HAP-1 (cell line): ENCODE data around the gene FSTL4.

Experiments used
- DNase-seq, 2 experiments: peaks; one replicate each; pipeline ENCODE4 v3.0.0-alpha.2; 2016 to 2020; ENCODE audit warnings: low spot score in 2 of 2
- H3K27me3 ChIP-seq: fragments of 250-450 bp; sonication (Bioruptor Pico); 2 replicates; pipeline ENCODE4 v1.5.1; 2020; ENCODE audit warnings: low read depth, mild to moderate bottlenecking, moderate library complexity
- H3K36me3 ChIP-seq: fragments of 250-450 bp; sonication (Bioruptor Pico); replicated peaks from 2 replicates; pipeline ENCODE4 v1.5.1; 2020; ENCODE audit warnings: mild to moderate bottlenecking
- H3K4me1 ChIP-seq: fragments of 250-450 bp; sonication (Bioruptor Pico); 2 replicates; pipeline ENCODE4 v1.5.1; 2020; ENCODE audit warnings: mild to moderate bottlenecking
- H3K4me3 ChIP-seq: fragments of 250-450 bp; sonication (Bioruptor Pico); 2 replicates; pipeline ENCODE4 v1.5.1; 2020; ENCODE audit warnings: mild to moderate bottlenecking, moderate library complexity
- H3K9me3 ChIP-seq: fragments of 250-450 bp; sonication (Bioruptor Pico); 2 replicates; pipeline ENCODE4 v1.5.1; 2020; ENCODE audit warnings: mild to moderate bottlenecking, moderate library complexity
- in situ Hi-C: fragments of 300-500 bp; cut with MboI; formaldehyde crosslinking; loops from 3 replicates; pipeline ENCODE4 v1.14.3; 2020; ENCODE audit warnings: low sequenced_read_pairs, inconsistent platforms, mixed read lengths

The FSTL4 gene

DNA sequence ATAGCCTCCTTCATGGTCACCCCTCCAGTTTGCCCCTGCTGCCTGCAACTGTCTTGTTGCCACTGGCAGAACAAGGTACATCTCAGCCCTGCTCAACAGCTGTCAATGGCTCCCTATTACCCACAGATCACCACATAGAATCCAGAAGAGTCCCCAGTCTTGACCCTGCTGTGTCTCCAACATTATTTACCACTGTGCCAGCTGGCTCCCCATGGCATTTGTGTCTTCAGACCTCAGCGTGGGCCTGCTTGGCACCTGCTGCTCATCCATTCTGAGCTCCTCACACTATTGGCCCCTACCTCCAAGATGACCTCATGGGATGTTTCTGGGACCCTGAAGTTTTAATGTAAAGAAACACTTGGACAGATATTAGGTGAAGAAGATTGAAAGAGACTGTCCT, 358.7 kb downstream of the FSTL4 start:
- in situ Hi-C loops, result no loop called here
- Histone ChIP-seq H3K27me3 (no peaks in the 10 kb centered on the region), H3K4me3 (no peak overlapping the region), H3K36me3 (no peaks in the 10 kb centered on the region), H3K4me1 (no peaks in the 10 kb centered on the region), H3K9me3 (no peaks in the 10 kb centered on the region)
- no peak for DNase-seq

DNA sequence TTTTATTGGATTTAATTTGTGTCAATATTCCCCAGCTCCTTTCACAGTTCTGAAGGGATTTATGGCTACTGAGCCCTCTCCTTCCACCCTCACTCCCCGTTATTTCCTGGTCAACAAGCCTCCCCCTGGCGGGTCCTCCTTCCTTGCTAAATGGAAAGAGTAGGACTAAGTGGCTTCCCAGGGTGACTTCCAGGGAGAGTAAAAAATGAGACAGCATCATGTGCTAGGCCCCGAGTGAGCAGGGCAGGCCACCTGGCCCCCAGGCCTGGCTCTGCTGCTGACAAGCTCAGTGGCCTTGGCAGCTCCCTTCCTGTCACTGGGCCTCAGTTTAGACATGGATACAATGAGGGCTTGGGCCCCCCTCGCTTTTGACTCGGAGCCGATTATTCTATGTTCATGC, 359.3 kb downstream of the FSTL4 start:
- H3K4me1 ChIP-seq, result no peaks in the 10 kb centered on the region
- no peak overlapping the region for H3K4me3 ChIP-seq
- in situ Hi-C loops, result no loop called here

DNA sequence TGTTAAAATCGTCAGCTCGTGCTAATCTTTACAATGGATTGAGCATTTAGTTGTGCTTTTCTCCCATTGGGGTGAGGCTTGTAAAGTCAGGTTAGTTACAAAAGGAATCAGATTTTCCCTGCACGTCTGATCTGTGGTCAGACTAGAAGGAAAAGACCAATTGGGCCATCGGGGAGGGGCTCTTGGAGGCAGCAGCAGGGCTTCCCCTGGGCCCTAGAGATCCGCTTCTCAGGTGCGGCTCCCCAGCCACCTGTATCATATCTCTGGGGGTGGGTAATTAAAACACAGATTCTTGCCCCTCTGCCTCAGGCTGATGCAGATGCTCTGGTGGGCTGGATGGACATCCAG, 360.2 kb downstream of the FSTL4 start:
- in situ Hi-C loops, result no loop called here
- no peak for DNase-seq
- no peaks in the 10 kb centered on the region for H3K9me3 ChIP-seq
- no peaks in the 10 kb centered on the region for H3K4me1 ChIP-seq
- no peak overlapping the region for H3K4me3 ChIP-seq
- H3K27me3 ChIP-seq, result no peaks in the 10 kb centered on the region
- no peaks in the 10 kb centered on the region for H3K36me3 ChIP-seq

More for the DNA sequence above, 359.3 kb downstream of the FSTL4 start:
- Histone ChIP-seq H3K9me3 (no peaks in the 10 kb centered on the region), H3K27me3 (no peaks in the 10 kb centered on the region), H3K36me3 (no peaks in the 10 kb centered on the region)
- no peak for DNase-seq

DNA sequence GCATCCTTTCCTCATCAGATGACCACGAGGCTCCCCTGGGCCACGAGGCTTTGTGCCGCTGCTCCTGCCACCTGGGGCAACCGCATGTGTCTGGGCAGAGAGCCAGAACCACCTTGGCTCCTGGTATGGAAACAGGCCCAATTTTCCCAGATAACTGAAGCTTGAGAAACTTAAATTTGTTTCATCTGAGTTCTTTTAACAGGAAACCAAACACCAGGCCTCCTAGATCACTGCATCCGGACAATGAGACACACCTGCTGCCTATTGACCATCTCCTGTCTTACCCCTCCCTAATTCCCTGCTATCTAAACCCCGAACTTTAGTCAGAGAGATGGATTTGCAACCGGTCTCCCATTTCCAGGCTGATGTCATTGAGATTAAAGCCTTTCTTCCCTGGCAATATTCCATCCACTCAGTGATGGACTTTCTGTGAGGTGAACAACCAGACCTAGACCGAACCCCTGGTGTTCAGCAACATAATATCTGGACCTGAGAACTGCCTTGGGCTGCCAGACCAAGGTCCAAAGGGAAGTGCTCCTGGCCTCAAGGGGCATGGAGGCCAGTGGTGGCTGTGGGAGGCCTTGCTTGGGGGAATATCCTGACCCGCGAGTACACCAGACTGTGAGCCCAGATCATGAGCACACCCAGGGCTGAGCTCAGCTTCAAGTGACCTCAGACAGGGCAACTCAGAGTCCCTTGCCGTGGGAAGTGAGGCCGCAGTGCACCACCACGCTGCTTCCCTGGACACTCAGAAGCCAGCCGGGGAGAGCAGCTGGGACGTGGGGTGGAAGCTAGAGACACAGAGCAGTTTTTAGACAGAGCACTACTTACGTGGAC, 360.8 kb downstream of the FSTL4 start:
- Histone ChIP-seq H3K9me3 (no peaks in the 10 kb centered on the region), H3K36me3 (no peaks in the 10 kb centered on the region), H3K4me3 (no peak overlapping the region), H3K27me3 (no peaks in the 10 kb centered on the region), H3K4me1 (no peaks in the 10 kb centered on the region)
- in situ Hi-C loops, result no loop called here
- no peak for DNase-seq

DNA sequence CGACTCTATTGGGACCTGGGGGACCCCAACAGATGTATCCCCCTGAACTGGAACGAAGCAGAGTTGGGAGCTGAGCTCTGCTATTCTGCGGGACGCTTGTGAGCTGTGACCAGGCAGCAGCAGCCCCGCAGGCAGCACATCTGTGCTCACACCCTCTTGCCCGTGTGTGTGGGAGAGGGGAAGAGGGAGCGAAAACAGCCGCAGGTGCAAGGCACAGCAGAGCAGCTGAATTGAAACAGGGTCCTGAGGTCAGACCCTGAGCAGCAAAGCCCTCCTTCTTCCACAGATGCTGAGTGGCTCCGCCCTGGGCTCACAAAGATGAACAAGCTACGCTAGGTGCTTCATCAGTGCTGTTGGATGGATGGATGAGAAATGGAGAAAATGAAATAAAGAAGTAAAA, 361.8 kb downstream of the FSTL4 start:
- no peaks in the 10 kb centered on the region for H3K4me1 ChIP-seq
- DNase-seq, result no peak
- H3K36me3 ChIP-seq, result no peaks in the 10 kb centered on the region
- no peak overlapping the region for H3K4me3 ChIP-seq
- H3K9me3 ChIP-seq, result no peaks in the 10 kb centered on the region
- in situ Hi-C loops, result no loop called here
- no peaks in the 10 kb centered on the region for H3K27me3 ChIP-seq

DNA sequence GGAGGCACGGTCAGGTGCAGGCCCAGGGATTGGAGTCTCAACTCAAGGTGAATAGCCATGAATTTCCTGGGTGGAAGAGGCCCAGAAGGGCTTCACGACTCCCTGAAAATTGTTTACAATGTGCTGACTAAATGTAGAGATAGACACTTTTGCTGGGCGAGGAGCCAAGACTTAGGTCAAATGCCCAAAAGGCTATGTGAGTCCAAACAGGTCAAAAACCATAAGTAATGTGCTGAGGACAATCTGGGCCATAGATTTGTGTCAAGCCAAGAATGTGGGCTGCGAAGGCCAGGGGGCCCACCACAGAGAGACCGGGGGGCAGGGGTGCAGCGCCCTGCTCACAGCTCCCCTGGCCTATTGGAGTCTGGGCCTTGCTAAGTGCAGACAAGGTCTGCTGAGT, 362.7 kb downstream of the FSTL4 start:
- in situ Hi-C loops, result no loop called here
- no peak for DNase-seq
- no peaks in the 10 kb centered on the region for H3K9me3 ChIP-seq

DNA sequence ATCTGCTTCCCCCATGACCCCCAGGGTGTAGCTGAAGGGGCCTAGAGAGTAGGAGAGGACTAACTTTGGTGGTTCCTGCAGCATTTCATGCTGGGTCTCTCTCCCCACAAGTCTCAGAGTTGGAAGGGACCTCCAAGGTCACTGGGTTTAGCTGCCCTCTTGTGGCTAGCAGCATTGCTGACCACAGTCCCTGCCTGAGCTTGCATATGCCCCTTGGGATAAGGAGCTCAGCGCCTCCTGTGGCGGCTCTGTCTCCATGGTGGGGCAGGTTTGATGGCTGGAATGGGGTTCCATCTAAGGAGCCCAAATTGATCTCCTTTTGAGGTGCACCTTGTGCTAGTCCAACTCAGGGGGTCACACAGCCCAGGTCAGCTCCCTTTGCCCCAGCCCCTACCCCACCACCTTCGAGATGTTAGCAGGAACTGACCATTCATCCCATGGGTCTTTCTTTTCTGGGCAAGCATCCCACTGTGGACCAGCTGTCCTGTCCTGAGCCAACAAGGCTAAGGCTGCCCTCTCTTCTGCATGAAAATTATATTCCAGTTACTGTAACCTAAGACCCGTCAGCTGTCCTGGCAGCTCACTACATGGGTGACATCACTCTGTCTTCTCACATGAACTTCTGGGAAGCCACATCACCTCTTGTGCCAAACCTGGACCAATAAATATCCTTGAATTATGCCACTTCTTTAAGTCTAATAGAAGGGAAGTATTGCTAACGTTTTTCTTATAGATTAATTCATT, 364.3 kb downstream of the FSTL4 start:
- Histone ChIP-seq H3K36me3 (no peaks in the 10 kb centered on the region), H3K9me3 (no peaks in the 10 kb centered on the region), H3K4me1 (no peaks in the 10 kb centered on the region), H3K27me3 (no peaks in the 10 kb centered on the region), H3K4me3 (no peak overlapping the region)
- in situ Hi-C loops, result no loop called here
- DNase-seq, result peak in 1 of 2 experiments; percentile 38

More for the DNA sequence above, 362.7 kb downstream of the FSTL4 start:
- Histone ChIP-seq H3K36me3 (no peaks in the 10 kb centered on the region), H3K4me3 (no peak overlapping the region), H3K4me1 (no peaks in the 10 kb centered on the region), H3K27me3 (no peaks in the 10 kb centered on the region)

DNA sequence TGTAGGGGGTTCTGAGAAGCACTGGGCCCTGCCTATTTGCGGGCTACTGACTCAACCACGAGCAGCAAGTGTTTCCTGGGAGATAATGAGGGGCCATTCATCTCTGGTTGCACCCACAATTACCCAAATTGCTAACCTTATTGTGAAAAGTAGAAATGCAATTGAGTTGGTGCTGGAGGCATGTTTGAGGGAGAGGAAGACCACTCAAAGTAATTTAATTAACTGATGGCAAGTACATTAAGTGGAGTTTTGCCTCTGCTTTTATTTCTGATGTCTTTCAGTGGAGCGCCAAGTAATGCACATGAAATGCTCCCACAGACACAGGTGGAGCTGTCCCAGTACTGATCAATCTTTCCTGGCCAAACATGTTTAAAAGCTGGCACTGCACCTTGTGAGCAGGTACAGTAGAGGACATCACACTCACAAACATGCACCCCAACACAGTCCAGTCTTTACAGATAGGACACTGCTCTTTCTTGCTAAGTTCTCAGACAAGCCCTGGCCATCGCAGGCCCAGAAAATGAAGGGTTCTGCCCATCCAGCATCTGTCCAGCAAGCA, 365.1 kb downstream of the FSTL4 start:
- no peak for DNase-seq
- no peaks in the 10 kb centered on the region for H3K27me3 ChIP-seq
- in situ Hi-C loops, result no loop called here
- no peaks in the 10 kb centered on the region for H3K9me3 ChIP-seq
- H3K36me3 ChIP-seq, result no peaks in the 10 kb centered on the region
- no peaks in the 10 kb centered on the region for H3K4me1 ChIP-seq
- H3K4me3 ChIP-seq, result no peak overlapping the region

DNA sequence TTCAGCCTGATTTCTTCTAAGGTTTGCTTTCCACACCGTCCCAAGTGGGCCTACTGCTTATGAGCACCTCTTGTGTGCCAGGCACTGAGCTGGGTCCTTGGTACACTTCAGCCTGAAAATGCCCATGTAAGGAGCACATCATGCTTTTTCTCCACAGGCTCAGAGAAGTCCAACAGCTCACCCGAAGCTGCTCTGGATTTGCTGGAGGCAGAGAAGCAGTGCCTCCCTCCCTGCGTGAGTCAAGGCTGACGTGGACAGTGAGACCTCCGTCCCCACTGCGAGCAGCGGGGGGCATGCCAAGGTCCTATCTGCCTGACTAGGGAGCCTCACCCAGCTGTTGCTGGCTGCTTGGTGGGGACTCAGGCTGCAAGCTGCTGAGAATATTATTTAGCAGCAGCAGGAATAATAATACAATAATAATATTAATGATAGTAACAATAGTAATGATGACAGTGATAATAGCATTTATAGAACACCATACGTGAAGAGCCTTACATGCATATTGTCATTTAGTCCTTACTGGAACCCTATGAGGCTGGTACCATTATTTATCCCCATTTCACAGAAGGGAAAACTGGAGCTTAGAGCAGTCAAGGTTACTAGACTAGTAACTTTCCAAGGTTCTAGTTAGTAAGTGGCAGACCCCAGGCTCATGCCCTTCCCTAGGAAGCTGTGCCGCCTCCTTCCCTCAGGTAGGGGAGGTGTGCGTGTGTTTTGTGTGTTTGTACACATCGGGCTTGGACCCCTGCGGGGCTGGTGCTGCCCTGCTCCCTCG, 365.8 kb downstream of the FSTL4 start:
- H3K27me3 ChIP-seq, result no peaks in the 10 kb centered on the region
- no peaks in the 10 kb centered on the region for H3K9me3 ChIP-seq
- in situ Hi-C loops, result no loop called here
- DNase-seq, result no peak
- H3K4me1 ChIP-seq, result no peaks in the 10 kb centered on the region
- H3K36me3 ChIP-seq, result no peaks in the 10 kb centered on the region
- no peak overlapping the region for H3K4me3 ChIP-seq

DNA sequence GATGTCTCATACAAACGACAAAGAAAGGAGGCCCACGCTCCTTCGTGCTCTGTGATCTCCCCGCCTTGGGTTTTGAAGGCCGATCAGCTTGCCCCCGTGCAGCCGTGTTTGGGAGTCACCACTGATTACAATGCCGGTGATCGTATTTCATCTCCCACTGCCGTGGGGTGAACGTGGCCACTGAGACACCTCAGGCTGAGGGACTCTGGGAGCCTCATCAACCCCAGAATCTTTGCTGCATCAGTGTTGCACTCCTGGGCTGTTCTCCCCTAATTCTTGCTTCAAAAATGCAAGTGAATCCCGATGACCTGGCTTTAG, 366.3 kb downstream of the FSTL4 start:
- no peak for DNase-seq
- no peaks in the 10 kb centered on the region for H3K27me3 ChIP-seq
- in situ Hi-C loops, result no loop called here
- no peaks in the 10 kb centered on the region for H3K4me1 ChIP-seq
- no peaks in the 10 kb centered on the region for H3K9me3 ChIP-seq
- H3K4me3 ChIP-seq, result no peak overlapping the region
- no peaks in the 10 kb centered on the region for H3K36me3 ChIP-seq

DNA sequence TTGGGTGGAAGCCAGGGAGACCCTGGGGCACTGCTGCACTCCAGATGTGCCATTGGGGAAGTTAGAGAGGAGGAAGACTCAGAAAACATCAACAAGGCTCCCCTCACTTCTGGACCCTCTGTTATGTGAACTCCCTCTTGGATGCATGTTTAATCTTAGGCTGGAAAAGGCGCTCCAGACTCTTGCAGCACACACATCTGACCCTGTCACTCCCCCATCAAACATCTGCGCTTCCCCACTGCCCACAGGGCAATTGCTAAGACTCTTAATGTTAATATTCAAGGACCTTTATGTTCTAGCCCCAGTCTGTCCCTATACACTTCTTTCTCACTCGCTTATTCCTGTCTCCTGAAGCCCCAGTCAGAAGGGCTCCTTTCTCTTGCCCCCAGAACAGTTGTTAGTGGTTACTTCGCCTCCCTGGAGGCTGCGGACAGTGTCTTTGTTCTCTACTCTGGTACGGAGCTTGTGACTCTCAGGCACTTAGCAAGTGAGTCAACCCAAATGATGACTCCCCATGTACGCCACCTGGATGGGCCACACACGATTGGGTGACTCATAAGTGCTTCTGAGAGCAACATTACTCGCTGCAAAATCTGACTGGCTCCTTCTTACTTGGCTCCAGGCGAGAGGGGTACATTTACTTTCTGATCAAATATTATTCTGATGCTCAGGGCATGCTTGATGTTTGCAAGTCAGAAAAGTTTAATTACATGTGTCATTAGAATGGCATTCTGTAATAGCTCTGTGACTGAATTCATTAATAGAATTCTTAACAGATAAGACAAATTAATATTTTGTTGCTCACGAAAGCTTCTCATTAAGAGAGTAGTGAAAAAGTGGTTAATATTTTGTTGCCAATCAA, 366.9 kb downstream of the FSTL4 start:
- no peak overlapping the region for H3K4me3 ChIP-seq
- no peak for DNase-seq
- in situ Hi-C loops, result no loop called here

DNA sequence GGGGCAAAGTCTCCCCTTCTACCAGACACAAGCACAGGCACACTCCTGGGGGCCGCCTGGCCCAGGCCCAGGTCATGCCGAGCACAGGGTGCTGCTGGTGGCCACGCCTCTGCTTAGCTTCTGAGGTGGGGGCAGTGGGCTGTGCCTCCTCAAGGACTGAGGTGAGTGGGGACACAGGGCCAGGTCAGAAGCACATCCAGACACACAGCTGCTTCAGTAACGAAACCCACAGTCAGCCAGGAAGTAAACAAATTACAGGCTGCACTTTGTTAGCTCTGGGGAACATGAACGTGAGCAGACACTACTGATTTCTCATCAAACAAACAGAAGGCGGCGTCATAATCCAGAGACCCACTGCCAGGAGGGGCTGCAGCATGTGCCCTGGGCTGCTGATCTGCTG, 368.1 kb downstream of the FSTL4 start:
- H3K27me3 ChIP-seq, result no peaks in the 10 kb centered on the region
- no peak overlapping the region for H3K4me3 ChIP-seq
- no peaks in the 10 kb centered on the region for H3K36me3 ChIP-seq
- in situ Hi-C loops, result no loop called here
- no peak for DNase-seq
- no peaks in the 10 kb centered on the region for H3K4me1 ChIP-seq
- H3K9me3 ChIP-seq, result no peaks in the 10 kb centered on the region

More for the DNA sequence above, 366.9 kb downstream of the FSTL4 start:
- no peaks in the 10 kb centered on the region for H3K36me3 ChIP-seq
- H3K9me3 ChIP-seq, result no peaks in the 10 kb centered on the region
- no peaks in the 10 kb centered on the region for H3K27me3 ChIP-seq
- no peaks in the 10 kb centered on the region for H3K4me1 ChIP-seq

DNA sequence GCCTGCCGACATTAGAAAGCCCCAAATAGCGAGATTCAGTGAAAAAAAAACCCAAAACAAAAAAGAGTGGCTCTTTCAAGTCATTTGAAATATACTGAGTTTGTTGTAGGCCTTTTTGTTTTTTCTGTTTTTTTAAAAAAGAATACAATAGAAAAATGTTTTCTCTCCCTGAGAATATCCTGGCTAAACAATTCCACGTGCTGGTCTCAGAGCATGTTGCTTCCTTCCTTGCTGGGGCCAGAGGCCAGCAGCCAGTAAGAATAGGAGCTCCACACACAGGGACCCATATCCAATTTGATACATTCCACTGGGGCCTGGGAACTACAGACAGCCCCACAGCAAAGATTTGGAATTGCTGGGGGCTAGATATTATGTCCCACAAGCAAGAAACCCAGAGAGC, 369.1 kb downstream of the FSTL4 start:
- Histone ChIP-seq H3K27me3 (no peaks in the 10 kb centered on the region), H3K4me1 (no peaks in the 10 kb centered on the region), H3K36me3 (no peaks in the 10 kb centered on the region), H3K4me3 (no peak overlapping the region), H3K9me3 (no peaks in the 10 kb centered on the region)
- in situ Hi-C loops, result no loop called here
- DNase-seq, result no peak
